PC-9 (cell line): ENCODE results near the gene ANKLE1. TPM values are rescaled to one million over a fixed set of nuclear protein-coding genes. Genes with fewer than 3 reads are reported as not detected.

Experiments
- BruUV-seq: library from RNA; stranded (reverse); fragments of 400-500 nt; replicated peaks from 2 replicates; lab custom pipeline; 2021; lab: Mats Ljungman, UMichigan
- CTCF ChIA-PET: fragments of 300-600 bp; sonication (Branson Sonifier 250); formaldehyde crosslinking; loops from one replicate; lab custom pipeline; 2022; ENCODE audit warnings: antibody characterized with exemption; lab: Charles Lee
- POLR2A ChIA-PET: fragments of 300-600 bp; sonication (Branson Sonifier 250); formaldehyde crosslinking; loops from one replicate; lab custom pipeline; 2022; ENCODE audit warnings: antibody characterized with exemption; ENCODE audit not compliant: unreplicated experiment; lab: Charles Lee
- DNase-seq, 2 experiments: peaks; one replicate each; pipeline versions ENCODE4 v3.0.0 to v3.0.0-alpha.2; 2015 to 2022; ENCODE audit warnings: mixed read lengths in 1 of 2
- H2AFZ ChIP-seq: fragments of 200-600 bp; sonication (generic); 2 replicates; pipeline ENCODE4 v1.8.1; 2017; ENCODE audit warnings: antibody characterized with exemption
- H3F3A ChIP-seq: fragments of 200-600 bp; sonication (generic); 2 replicates; pipeline ENCODE4 v1.8.1; 2017; ENCODE audit warnings: antibody characterized with exemption, mild to moderate bottlenecking, low read depth; ENCODE audit not compliant: insufficient read depth
- H3K27ac ChIP-seq: fragments of 200-600 bp; sonication (generic); 2 replicates; pipeline ENCODE4 v1.6.1; 2016; ENCODE audit warnings: mixed run types
- H3K27me3 ChIP-seq: fragments of 200-600 bp; sonication (generic); 2 replicates; pipeline ENCODE4 v1.6.1; 2016; ENCODE audit warnings: low read depth, mixed run types; ENCODE audit not compliant: insufficient read depth
- H3K36me3 ChIP-seq: fragments of 200-600 bp; sonication (generic); 2 replicates; pipeline ENCODE4 v1.6.1; 2016; ENCODE audit warnings: low read depth, mixed run types
- H3K4me1 ChIP-seq: fragments of 200-600 bp; sonication (generic); replicated peaks from 2 replicates; pipeline ENCODE4 v1.6.1; 2016; ENCODE audit warnings: mixed run types; ENCODE audit not compliant: insufficient read depth
- H3K4me2 ChIP-seq: fragments of 200-600 bp; sonication (generic); 2 replicates; pipeline ENCODE4 v1.6.1; 2017; ENCODE audit warnings: mixed run types
- H3K4me3 ChIP-seq: fragments of 200-600 bp; sonication (generic); 2 replicates; pipeline ENCODE4 v1.6.1; 2016; ENCODE audit warnings: mixed run types
- H3K79me2 ChIP-seq: fragments of 200-600 bp; sonication (generic); 2 replicates; pipeline ENCODE4 v1.6.1; 2017; ENCODE audit warnings: low read depth, mixed run types
- H3K9me2 ChIP-seq: fragments of 200-600 bp; sonication (generic); 2 replicates; pipeline ENCODE4 v1.8.1; 2017; ENCODE audit warnings: mild to moderate bottlenecking; ENCODE audit not compliant: insufficient read depth
- H3K9me3 ChIP-seq: fragments of 200-600 bp; sonication (generic); 2 replicates; pipeline ENCODE4 v1.8.1; 2016; ENCODE audit warnings: low read depth; ENCODE audit not compliant: insufficient read depth
- H4K20me1 ChIP-seq: fragments of 200-600 bp; sonication (generic); 2 replicates; pipeline ENCODE4 v1.8.1; 2017; ENCODE audit not compliant: insufficient read depth
- CTCF ChIP-seq: fragments of 200-600 bp; sonication (generic); conservative IDR thresholded peaks from 2 replicates; pipeline ENCODE4 v1.6.1; 2017; ENCODE audit warnings: mixed run types, antibody characterized with exemption, mild to moderate bottlenecking, moderate library complexity
- EZH2 ChIP-seq: fragments of 200-600 bp; sonication (generic); IDR thresholded peaks from 2 replicates; pipeline ENCODE4 v1.8.0; 2017; ENCODE audit warnings: antibody characterized with exemption, low read depth
- intact Hi-C: fragments of 100-400 bp; cut with micrococcal nuclease; formaldehyde crosslinking; loops from one replicate; pipeline ENCODE4 v1.10.0; 2022; ENCODE audit not compliant: unreplicated experiment
- total RNA-seq: library from RNA; stranded (reverse); gene quantifications from 2 replicates; pipeline ENCODE4 v1.2.3, GENCODE V29; 2021

The ANKLE1 gene
- total RNA-seq, 1 experiment from 2014 or later = 1.2 TPM

DNA sequence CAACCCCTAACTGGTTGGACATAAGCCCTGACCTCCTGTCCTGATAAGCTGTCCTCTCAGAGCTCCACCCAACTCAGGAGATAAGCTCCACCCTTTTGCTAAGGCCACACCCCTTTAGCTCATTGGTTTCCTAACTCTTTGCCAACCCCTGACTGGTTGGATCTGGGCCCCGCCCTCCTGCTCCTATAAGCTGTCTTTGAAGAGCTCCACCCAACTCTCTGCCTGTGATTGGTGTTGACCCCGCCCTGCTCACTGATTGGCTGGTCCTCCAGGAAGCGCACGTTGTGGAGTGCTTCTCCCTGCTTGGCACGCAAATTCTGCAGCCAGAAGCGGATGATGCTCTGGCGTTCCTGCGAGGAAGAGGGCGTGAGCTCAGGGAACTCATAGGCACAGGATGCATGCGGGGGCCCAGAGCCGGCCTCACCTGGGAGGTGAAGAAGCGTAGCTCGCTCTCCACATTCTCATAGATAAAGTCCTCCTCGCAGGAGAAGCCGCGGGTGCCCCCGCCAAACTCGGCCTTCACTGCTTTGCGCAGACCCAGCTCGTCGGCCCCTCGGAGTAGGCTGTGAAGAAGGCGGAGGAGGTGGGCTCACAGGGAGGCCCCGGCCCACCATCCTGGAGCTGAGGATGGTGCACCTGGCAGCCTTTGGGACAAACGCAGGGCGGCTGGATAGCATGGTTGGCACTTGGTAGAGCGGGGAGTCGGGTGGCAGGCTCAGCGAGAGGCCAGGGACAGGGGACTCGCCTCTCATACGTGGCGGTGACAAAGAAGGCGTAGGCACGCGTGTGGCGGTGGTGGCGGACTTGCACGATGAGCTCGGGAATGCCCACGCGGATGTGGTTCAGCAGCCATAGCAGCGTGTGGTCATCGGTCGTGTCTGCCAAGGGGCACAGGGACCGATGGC lies 51.2 kb downstream of the ANKLE1 start:
- Histone ChIP-seq H3K4me3 (no peak overlapping the region), H3K9me2 (no peaks in the 10 kb centered on the region), H3K36me3 (no peaks in the 10 kb centered on the region), H3F3A (peaks cover 30% of the 10 kb centered on the region; the same call in 1 of the 2 replicates), H4K20me1 (no peaks in the 10 kb centered on the region), H3K9me3 (no peaks in the 10 kb centered on the region), H3K27ac (no peak overlapping the region), H3K79me2 (peaks cover 9% of the 10 kb centered on the region), H3K4me2 (no peak overlapping the region), H3K4me1 (peaks cover 25% of the 10 kb centered on the region), H2AFZ (no peak overlapping the region), H3K27me3 (no peaks in the 10 kb centered on the region)
- BruUV-seq = no TSS peak
- CTCF ChIA-PET = interaction anchor here (0.6 kb wide), 2 partner anchors 122 to 265 kb away, joined by 3 to 4 read pairs; no protein-coding TSS in a partner anchor
- DNase-seq = peak in 1 of 2 experiments; percentile 88
- POLR2A ChIA-PET = interaction anchor here (0.6 kb wide), 2 partner anchors 24 to 53 kb away, joined by 3 to 4 read pairs; no protein-coding TSS in a partner anchor
- TF ChIP-seq CTCF (no peak), EZH2 (no peak)
- intact Hi-C loops = no loop called here

GRCh38 chr19:17333611-17334413 lies 52.1 kb downstream of the ANKLE1 start:
- intact Hi-C loops = no loop called here
- H3K4me1 ChIP-seq = peaks cover 32% of the 10 kb centered on the region
- peaks cover 38% of the 10 kb centered on the region; the same call in 1 of the 2 replicates for H3F3A ChIP-seq
- DNase-seq = peak; percentile 52 to 86
- H3K9me3 ChIP-seq = no peaks in the 10 kb centered on the region
- ChIA-PET POLR2A (interaction anchor here (0.6 kb wide), 1 partner anchor 25 kb away, joined by 4 read pairs; no protein-coding TSS in a partner anchor), CTCF (interaction anchor here (0.5 to 0.6 kb wide), 3 partner anchors 38 to 266 kb away, joined by 4 to 11 read pairs (median 4); no protein-coding TSS in a partner anchor)
- TF ChIP-seq EZH2 (no peak), CTCF (no peak)
- peak overlapping the region; percentile 85 for H2AFZ ChIP-seq
- no peaks in the 10 kb centered on the region for H3K36me3 ChIP-seq
- BruUV-seq = no TSS peak
- no peaks in the 10 kb centered on the region; the same call in 1 of the 2 replicates for H4K20me1 ChIP-seq
- H3K27me3 ChIP-seq = no peaks in the 10 kb centered on the region
- no peaks in the 10 kb centered on the region for H3K9me2 ChIP-seq
- peaks cover 18% of the 10 kb centered on the region for H3K79me2 ChIP-seq
- H3K4me2 ChIP-seq = peak overlapping the region; percentile 80
- no peak overlapping the region for H3K27ac ChIP-seq
- peak overlapping the region; percentile 79 for H3K4me3 ChIP-seq
